ENCODE measurements around the gene MRPL37.

- TF ChIP-seq EZH2 (IDR thresholded peaks at IDR 0.05; ENCODE audit: borderline replicate concordance, low read length), result no peak
- no peak for TF ChIP-seq CTCF (conservative IDR thresholded peaks at IDR 0.05 in 1 of 2, IDR thresholded peaks at IDR 0.05 in 1 of 2; ENCODE audit: extremely low read depth in 1 of 2, insufficient read depth in 1 of 2, low read depth in 1 of 2, low read length in 2 of 2)
Observed at GRCh38 chr1:54188291-54188690, 11.7 kb upstream of the MRPL37 start.

Measured in mammary epithelial cell (primary cell).